DMS53 treated with DMSO at 0.1 percent for 48 hours (cell line): Measurements from ENCODE around the gene PHF20.
"Not testable (repeated sequence)": the region's sequence is repeated elsewhere in the genome, so short reads cannot be mapped to it uniquely, and the experiment has no call there.

Experiments
- DNase-seq: peaks from one replicate; lab custom pipeline; 2025; ENCODE audit not compliant: unreplicated experiment; lab: John Stamatoyannopoulos, UW

Gene PHF20

GRCh38 chr20:35968930-35969329 lies 197.1 kb downstream of the PHF20 start:
- no peak for DNase-seq

DNA sequence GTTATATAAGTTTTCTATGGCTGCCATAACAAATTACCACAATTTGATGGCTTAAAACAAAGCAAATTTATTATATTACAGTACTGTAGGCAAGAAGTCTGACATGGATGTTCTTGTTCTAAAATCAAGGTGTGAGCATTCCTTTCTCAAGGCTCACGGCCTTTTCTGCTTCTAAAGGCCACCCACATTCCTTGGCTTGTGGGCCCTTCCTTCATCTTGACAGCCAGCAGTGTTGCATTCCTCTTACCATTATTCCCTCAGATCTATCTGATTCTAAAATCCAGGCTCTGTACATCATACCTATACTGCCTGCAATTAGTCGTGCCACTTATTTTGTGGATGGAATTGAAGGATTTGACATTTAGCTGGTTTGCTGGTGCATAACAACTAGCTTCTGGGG lies 200.2 kb downstream of the PHF20 start:
- DNase-seq, result no peak

DNA sequence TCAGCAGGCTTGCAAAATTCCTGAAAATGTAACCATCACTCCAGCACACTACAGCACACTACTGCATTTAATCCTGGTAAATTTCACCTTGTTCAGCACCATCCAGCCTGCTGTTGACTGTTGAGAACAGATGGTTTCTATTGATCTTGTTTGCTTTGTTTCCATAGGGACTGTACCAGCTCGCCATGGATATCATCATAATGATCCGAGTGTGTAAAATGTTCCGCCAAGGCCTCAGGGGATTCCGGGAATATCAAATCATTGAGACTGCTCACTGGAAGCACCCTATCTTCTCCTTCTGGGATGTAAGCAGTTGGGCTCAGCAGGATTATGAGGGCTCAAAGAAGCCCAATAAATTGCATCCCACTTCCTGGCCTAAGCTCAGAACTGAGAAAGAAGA lies 200.6 kb downstream of the PHF20 start:
- DNase-seq, result no peak

GRCh38 chr20:35974256-35974655 lies 202.4 kb downstream of the PHF20 start:
- DNase-seq, result no peak

GRCh38 chr20:35975576-35976373 lies 204.0 kb downstream of the PHF20 start:
- DNase-seq, result no peak

DNA sequence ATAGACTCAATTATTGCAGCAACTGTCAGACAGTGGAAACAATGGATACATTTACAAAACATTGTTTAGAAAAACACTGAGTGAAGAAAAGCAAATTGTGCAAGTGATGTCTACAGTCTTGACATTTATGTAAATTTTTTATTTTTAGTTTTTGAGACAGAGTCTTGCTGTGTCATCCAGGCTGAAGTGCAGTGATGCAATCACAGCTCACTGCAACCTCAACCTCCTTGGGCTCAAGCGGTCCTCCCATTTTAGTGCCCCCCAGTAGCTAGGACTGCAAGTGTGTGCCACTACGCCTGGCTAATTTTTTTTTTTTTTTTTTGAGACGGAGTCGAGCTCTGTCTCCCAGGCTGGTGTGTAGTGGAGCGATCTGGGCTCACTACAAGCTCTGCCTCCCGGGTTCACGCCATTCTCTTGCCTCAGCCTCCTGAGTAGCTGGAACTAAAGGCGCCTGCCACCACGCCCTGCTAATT lies 206.3 kb downstream of the PHF20 start:
- no peak for DNase-seq

- no peak for DNase-seq
Measured at GRCh38 chr20:35979544-35979943, 207.7 kb downstream of the PHF20 start.

DNA sequence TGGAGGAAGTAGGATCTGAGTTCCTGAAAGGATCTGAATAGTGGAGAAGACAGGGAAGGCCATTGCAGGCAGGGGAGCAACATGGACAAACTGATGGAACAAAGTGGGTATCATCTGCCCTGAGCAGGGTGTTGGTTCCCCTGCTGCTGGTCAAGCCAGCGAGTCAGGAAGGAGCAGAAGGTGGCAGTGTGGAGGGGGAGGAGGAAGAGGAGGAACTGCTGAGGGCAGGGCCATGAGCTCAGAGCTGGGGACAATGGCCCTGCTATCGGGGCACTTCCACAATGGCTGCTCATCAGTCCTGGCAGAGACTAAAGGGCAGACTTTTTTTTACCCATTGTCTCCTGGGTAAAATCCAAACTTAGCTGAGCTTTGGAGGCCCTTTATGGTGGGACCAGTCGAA lies 210.2 kb downstream of the PHF20 start:
- DNase-seq, result no peak

DNA sequence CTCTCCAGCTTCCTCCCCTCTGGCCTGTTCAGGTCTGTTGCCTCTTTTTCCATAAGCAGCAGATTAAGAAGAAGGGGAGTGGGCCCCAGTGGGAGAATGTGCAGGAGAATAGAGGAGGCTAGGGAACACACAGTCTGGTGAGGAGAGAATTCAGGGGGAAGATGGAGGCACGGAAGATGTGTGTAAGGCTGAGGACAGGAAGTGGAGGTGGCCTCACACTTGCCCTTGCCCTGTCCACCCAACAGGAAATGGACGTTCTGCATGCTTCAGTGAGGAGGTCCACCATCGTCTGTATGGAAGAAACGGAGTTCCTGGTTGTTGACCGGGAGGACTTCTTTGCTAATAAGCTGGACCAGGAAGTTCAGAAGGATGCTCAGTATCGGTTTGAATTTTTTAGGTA lies 212.6 kb downstream of the PHF20 start:
- DNase-seq, result no peak

DNA sequence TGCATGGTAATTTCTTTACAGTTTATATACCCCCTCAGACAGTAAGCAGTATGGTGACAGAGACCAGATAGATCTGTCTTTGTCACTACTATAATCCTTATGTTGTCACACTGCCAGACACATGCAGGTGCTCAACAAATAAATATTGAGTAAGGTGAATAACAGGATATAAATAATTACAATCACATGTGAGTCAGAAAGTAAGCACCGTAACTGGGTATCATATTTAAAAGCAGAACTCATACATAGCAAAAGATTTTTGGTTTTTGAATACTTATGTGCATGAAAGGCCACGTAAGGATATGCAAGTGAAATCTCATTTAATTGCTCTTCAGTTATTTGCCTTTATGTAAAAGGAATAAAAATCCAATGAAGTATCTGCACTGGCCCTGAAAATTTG lies 214.0 kb downstream of the PHF20 start:
- DNase-seq, result peak; percentile 39

DNA sequence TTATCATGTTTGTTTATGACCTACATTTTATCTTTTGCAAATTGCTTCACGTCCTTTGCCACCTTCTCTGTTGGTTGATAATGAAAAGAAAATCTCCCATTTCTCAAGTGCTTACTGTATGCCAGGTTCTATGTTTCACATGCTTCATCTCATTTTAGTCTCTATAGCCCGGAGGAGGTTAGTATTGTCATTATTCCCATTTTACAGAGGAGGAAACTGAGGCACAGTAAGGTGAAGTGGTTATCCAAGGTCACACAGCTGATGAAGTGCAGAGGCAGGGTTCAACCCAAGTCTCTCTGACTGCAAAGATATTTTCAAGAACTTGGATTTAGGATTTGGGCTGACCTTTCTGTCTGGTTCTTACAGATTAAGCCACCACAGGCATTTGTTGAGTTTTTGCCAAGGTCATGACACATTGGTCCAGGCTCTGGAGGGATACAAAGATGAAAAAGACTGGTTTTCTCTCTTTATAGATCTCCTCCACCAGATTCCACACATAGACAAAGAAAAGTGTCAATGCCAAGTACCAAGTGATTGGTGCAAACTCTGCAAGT lies 217.2 kb downstream of the PHF20 start:
- no peak for DNase-seq

DNA sequence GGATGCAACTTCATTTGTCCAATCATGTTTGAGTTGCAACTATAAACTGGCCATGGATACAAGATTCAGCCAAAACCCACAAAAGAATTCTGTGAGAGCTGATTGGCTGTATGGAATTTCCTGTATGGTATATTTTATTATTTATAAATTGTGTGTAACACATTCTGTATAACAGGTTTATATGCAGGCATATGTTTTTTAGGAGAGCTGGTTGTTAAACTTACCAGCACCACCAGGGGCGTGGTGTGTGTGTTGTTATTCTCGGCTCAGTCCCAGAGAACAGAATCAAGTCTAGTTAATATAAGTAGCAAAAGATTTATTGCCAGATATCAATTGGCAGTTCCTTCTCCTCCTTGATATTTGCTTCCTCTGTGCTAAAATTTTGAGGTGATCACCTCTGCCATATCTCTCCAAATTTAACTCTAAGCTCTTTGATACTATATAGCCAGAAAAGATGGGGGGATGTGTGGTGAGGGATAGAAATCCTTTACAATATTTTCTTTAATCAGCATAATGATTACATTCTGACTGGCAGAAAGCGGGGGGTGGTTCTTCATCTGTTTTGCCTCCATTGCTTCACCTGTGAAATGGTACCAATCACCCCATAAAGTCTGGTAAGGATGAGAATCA lies 219.4 kb downstream of the PHF20 start:
- DNase-seq, result no peak

GRCh38 chr20:35992713-35993335 lies 221.0 kb downstream of the PHF20 start:
- DNase-seq, result peak; percentile 74

GRCh38 chr20:35994994-35995453 lies 223.2 kb downstream of the PHF20 start:
- peak; percentile 87 for DNase-seq

DNA sequence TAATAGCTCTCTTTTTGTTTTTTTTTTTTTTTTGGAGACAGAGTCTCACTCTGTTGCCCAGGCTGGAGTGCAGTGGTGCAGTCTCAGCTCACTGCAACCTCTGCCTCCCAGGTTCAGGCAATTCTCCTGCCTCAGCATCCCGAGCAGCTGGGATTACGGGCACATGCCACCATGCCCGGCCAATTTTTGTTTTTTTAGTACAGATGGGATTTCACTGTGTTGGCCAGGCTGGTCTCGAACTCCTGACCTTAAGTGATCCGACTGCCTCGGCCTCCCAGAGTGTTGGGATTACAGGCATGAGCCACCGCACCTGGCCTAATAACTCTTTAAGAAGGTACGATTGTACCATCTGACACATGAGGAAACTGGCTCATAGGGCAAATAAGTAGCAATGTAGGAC lies 224.7 kb downstream of the PHF20 start:
- DNase-seq, result not testable (repeated sequence)
